HG03196 (cell line): ENCODE results near the gene SPNS1.
"Not testable (repeated sequence)": the region's sequence is repeated elsewhere in the genome, so short reads cannot be mapped to it uniquely, and the experiment has no call there.

Source experiments
- ATAC-seq: cut with Tn5 transposase; IDR thresholded peaks from one replicate; pipeline ENCODE4 v1.9.1; 2021; ENCODE audit not compliant: unreplicated experiment

SPNS1 gene

GRCh38 chr16:28974437-28975157 is at the start of gene SPNS1:
Gene SPNS1 (plus strand): TSS chr16:28974778. CDS start chr16:28975152, 374 bp downstream.
- peak; percentile 85 for ATAC-seq

- peak; percentile 34 for ATAC-seq
Observed at GRCh38 chr16:28925386-28926228, 49.0 kb upstream of the SPNS1 start.

DNA sequence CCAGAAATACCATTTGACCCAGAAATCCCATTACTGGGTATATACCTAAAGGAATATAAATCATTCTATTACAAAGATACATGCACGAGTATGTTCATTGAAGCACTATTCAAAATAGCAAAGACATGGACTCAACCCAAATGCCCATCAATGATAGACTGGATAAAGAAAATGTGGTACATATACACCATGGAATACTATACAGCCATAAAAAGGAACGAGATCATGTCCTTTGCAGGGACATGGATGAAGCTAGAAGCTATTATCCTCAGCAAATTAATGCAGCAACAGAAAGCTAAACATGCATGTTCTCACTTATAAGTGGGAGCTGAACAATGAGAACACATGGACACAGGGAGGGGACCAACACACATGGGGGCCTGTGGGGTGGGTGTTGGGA is 48.3 kb upstream of the SPNS1 start:
- not testable (repeated sequence) for ATAC-seq

DNA sequence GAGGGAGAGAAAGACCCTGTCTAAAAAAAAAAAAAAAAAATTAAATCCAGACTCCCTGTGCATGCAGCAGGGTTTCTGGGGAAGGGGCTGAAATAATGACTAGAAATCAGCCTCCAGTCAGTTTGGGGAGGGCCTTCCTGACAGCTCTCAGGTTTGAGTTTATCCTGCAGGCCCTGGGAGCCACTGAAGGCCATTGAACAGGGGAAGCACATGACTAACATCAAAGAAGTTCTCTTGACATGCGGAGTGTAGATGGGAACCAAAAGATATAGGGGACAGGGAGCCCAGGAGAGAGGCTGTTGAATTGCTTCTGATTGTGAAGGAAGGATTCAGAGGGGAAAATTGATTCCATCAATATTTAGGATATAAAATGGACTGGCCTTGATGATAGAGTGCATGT is 46.8 kb upstream of the SPNS1 start:
- ATAC-seq = no peak

- ATAC-seq = no peak
Observed at GRCh38 chr16:28930203-28930602, 44.4 kb upstream of the SPNS1 start.

GRCh38 chr16:28930652-28931051 is 43.9 kb upstream of the SPNS1 start:
- ATAC-seq = peak; percentile 64

- ATAC-seq = no peak
Observed at GRCh38 chr16:28931801-28932225, 42.8 kb upstream of the SPNS1 start, which contains the start of gene CD19. Gene CD19 (plus strand): TSS chr16:28931971. CDS start chr16:28932001, 30 bp downstream.

DNA sequence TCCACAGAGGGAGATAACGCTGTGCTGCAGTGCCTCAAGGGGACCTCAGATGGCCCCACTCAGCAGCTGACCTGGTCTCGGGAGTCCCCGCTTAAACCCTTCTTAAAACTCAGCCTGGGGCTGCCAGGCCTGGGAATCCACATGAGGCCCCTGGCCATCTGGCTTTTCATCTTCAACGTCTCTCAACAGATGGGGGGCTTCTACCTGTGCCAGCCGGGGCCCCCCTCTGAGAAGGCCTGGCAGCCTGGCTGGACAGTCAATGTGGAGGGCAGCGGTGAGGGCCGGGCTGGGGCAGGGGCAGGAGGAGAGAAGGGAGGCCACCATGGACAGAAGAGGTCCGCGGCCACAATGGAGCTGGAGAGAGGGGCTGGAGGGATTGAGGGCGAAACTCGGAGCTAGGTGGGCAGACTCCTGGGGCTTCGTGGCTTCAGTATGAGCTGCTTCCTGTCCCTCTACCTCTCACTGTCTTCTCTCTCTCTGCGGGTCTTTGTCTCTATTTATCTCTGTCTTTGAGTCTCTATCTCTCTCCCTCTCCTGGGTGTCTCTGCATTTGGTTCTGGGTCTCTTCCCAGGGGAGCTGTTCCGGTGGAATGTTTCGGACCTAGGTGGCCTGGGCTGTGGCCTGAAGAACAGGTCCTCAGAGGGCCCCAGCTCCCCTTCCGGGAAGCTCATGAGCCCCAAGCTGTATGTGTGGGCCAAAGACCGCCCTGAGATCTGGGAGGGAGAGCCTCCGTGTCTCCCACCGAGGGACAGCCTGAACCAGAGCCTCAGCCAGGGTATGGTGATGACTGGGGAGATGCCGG is 42.0 kb upstream of the SPNS1 start:
- no peak for ATAC-seq

GRCh38 chr16:28933171-28933570 is 41.4 kb upstream of the SPNS1 start:
- ATAC-seq = no peak

GRCh38 chr16:28935346-28935745 is 39.2 kb upstream of the SPNS1 start:
- no peak for ATAC-seq

GRCh38 chr16:28935924-28936783 is 38.4 kb upstream of the SPNS1 start:
- no peak for ATAC-seq

DNA sequence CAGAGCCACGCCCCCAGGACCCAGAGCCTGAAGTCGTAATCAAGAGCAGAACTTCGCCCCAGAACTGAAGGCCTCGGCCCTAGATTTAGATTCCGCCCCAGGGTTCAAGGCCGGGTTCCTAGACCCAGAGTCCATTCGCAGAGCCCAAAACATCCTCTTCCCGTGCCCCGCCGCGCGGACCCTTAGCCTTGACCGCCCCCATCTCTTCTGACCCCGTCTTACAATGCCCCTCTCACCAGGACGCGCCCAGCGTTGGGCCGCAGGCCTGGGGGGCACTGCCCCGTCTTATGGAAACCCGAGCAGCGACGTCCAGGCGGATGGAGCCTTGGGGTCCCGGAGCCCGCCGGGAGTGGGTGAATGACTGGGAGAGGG is 37.8 kb upstream of the SPNS1 start:
- no peak for ATAC-seq

GRCh38 chr16:28937222-28937876 is 37.2 kb upstream of the SPNS1 start:
- no peak for ATAC-seq

GRCh38 chr16:28938721-28939120 is 35.9 kb upstream of the SPNS1 start:
- no peak for ATAC-seq

GRCh38 chr16:28939825-28940224 is 34.8 kb upstream of the SPNS1 start:
- not testable (repeated sequence) for ATAC-seq

DNA sequence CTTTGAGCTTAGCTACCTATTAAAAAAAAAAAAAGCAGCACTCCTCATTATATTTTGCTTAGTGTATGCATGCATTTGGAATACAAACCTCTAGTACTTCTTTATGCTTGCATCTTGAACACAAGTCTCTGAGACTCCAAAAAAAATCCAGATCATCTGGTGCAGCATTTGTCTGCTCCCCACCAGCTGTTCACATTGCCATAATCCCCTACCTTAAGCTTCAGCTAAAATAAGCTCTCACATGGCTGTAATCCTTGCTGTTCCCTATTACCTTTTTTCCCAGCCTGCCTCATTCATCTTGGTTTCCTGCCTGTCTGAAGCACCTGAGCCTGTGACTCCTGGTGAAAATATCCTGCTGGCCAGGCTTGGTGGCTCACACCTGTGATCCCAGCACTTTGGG is 31.3 kb upstream of the SPNS1 start:
- no peak for ATAC-seq

- ATAC-seq = no peak
Observed at GRCh38 chr16:28946681-28947080, 27.9 kb upstream of the SPNS1 start.

GRCh38 chr16:28950648-28951409 is 23.7 kb upstream of the SPNS1 start, which contains the start of gene NFATC2IP:
Gene NFATC2IP (plus strand): TSS chr16:28950937. CDS start chr16:28951012, 75 bp downstream.
- ATAC-seq = peak; percentile 88

GRCh38 chr16:28951410-28951943 is 23.1 kb upstream of the SPNS1 start:
- peak; percentile 21 for ATAC-seq
